ENCODE measurements around the gene CACNA1C.

CACNA1C gene

GRCh38 chr12:2415568-2415944 is 362.8 kb downstream of the CACNA1C start:
- no peak overlapping the region for H3K4me3 ChIP-seq (ENCODE audit: low read depth, low read length)
- TF ChIP-seq CTCF (IDR thresholded peaks at IDR 0.05; ENCODE audit: low read depth, low read length): no peak
- TF ChIP-seq MAX (IDR thresholded peaks at IDR 0.05; ENCODE audit: low read depth, low read length): no peak
- TF ChIP-seq MYC (IDR thresholded peaks at IDR 0.05; ENCODE audit: low read depth, low read length): no peak
- TF ChIP-seq POLR2A (IDR thresholded peaks at IDR 0.05; ENCODE audit: extremely low read depth, insufficient read length): no peak
- no peak for DNase-seq (ENCODE audit: low read depth)

DNA sequence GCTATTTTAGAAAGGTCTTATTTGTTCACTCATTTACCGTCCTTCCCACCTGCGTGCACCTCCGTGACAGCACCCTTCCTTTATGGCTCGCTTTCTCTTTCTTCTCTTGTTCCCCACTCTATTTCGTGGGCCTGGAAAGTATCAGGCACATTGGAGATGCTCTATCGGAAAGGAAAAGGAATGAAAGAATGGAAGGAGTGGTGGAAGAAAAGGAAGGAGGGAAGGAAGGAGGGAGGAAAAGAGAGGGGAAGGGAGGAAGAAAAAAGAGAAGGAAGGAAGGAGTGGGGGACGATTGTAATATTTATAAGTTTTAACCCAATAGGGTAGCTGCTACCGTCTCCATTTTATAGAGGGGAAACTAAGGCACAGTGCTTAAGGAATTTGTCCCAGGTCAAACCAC is 363.4 kb downstream of the CACNA1C start:
- TF ChIP-seq POLR2A (IDR thresholded peaks at IDR 0.05; ENCODE audit: extremely low read depth, insufficient read length) (no peak), MYC (IDR thresholded peaks at IDR 0.05; ENCODE audit: low read depth, low read length) (no peak), MAX (IDR thresholded peaks at IDR 0.05; ENCODE audit: low read depth, low read length) (no peak)
- H3K4me3 ChIP-seq (ENCODE audit: low read depth, low read length): no peak overlapping the region
- no peak for DNase-seq (ENCODE audit: low read depth)

DNA sequence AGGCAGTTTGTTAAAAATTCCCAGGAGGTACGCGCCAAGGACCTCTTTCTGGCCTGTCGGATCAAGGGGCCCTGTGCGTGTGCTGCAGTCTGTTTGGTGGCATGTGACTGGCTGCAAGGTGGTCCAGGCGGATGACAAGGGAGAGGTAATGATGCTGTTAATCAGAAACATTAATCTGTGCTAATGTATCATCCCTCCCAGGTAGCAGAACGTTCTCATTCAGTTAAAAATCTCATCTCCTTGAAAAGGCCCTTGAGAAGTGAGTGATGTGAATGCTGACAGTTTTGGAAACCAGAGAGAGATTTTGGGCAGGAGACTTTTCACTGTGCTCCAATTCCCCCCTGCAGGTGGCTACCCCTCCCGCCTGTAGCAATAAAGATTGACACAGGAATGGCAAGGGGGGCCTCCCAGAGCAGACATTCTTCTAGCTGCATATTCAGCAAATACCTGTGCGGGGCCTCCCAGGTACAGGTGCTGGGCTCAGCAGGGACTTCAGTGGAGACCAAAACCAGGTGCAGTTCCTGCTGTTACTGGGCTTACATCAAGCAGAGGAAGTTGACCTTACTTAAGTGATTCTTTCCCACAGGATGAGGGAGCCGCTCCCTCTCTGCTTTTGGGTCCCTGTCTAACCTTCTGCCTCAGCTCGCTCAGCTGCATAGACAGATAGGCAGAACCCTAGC is 364.8 kb downstream of the CACNA1C start:
- no peak for DNase-seq (ENCODE audit: low read depth)
- no peak for TF ChIP-seq MYC (IDR thresholded peaks at IDR 0.05; ENCODE audit: low read depth, low read length)
- no peak for TF ChIP-seq CTCF (IDR thresholded peaks at IDR 0.05; ENCODE audit: low read depth, low read length)
- TF ChIP-seq MAX (IDR thresholded peaks at IDR 0.05; ENCODE audit: low read depth, low read length): no peak
- TF ChIP-seq POLR2A (IDR thresholded peaks at IDR 0.05; ENCODE audit: extremely low read depth, insufficient read length): no peak
- H3K4me3 ChIP-seq (ENCODE audit: low read depth, low read length): no peak overlapping the region

DNA sequence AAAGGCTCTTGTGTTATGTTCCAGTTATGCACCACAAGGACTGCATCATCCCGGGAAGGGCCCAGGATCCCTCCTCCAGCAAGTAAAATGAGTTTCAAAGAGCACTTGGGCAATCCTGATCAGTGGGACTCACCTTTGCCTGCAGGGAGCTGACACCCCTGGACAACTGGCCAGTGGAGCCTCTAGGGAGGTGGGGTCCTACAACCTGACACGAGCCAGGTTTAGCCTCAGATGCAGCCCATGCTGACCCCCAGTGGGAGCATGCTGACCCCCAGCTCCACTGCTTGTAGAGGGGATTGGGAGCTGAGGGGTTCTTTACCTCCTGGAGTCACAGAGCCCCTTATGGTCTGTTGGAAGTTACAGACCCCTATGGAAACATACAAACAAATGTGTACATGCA is 365.8 kb downstream of the CACNA1C start:
- no peak overlapping the region for H3K4me3 ChIP-seq (ENCODE audit: low read depth, low read length)
- no peak for TF ChIP-seq MYC (IDR thresholded peaks at IDR 0.05; ENCODE audit: low read depth, low read length)
- no peak for TF ChIP-seq MAX (IDR thresholded peaks at IDR 0.05; ENCODE audit: low read depth, low read length)
- TF ChIP-seq POLR2A (IDR thresholded peaks at IDR 0.05; ENCODE audit: extremely low read depth, insufficient read length): no peak
- TF ChIP-seq CTCF (IDR thresholded peaks at IDR 0.05; ENCODE audit: low read depth, low read length): no peak
- DNase-seq (ENCODE audit: low read depth): no peak

GRCh38 chr12:2422591-2422990 is 369.8 kb downstream of the CACNA1C start:
- no peak for TF ChIP-seq MAX (IDR thresholded peaks at IDR 0.05; ENCODE audit: low read depth, low read length)
- TF ChIP-seq POLR2A (IDR thresholded peaks at IDR 0.05; ENCODE audit: extremely low read depth, insufficient read length): no peak
- TF ChIP-seq MYC (IDR thresholded peaks at IDR 0.05; ENCODE audit: low read depth, low read length): no peak
- no peak for TF ChIP-seq CTCF (IDR thresholded peaks at IDR 0.05; ENCODE audit: low read depth, low read length)
- no peak for DNase-seq (ENCODE audit: low read depth)
- H3K4me3 ChIP-seq (ENCODE audit: low read depth, low read length): no peak overlapping the region

DNA sequence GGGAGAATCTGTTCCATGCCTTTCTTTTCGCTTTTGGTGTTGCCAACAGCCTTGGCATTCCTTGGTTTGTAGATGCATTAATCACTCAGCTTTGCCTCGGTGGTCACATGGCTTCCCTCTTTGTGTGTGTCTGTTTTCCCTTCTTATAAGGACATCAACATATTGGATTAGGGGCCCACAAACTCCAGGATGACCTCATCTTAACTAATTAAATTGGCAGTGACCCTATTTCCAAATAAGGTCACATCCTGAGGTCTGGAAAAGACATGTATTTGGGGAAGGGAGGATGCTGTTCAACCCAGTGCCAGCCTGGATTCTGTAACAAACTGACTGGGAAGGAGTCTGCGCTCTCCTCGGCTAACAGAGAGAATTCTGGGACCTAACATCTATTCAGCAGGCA is 376.2 kb downstream of the CACNA1C start:
- DNase-seq (ENCODE audit: low read depth): no peak
- TF ChIP-seq MAX (IDR thresholded peaks at IDR 0.05; ENCODE audit: low read depth, low read length): no peak
- TF ChIP-seq CTCF (IDR thresholded peaks at IDR 0.05; ENCODE audit: low read depth, low read length): no peak
- no peak for TF ChIP-seq POLR2A (IDR thresholded peaks at IDR 0.05; ENCODE audit: extremely low read depth, insufficient read length)
- TF ChIP-seq MYC (IDR thresholded peaks at IDR 0.05; ENCODE audit: low read depth, low read length): no peak
- no peak overlapping the region for H3K4me3 ChIP-seq (ENCODE audit: low read depth, low read length)
